ENCODE measurements around the gene RAB11FIP4.

Gene RAB11FIP4

DNA sequence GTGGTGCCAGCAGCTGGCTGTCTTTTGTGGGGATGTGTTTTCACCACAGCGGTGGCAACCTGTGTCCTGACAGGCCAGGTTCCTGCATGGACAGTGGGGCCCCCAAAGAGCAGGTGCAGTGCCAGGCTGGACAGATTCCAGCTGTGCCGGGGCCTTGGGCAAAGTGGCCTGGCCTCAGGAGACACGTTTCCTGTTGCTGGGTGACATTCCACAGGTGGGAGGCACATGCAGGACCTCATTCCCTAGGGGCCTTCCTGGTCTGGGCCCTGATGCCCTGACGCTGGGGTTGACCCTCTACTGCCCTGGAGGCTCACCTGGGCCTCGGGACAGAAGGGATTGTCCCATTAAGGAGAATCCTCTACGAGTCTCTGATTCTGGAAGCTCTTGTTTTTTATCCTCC lies 182.4 kb downstream of the RAB11FIP4 start:
- no peak for DNase-seq

DNA sequence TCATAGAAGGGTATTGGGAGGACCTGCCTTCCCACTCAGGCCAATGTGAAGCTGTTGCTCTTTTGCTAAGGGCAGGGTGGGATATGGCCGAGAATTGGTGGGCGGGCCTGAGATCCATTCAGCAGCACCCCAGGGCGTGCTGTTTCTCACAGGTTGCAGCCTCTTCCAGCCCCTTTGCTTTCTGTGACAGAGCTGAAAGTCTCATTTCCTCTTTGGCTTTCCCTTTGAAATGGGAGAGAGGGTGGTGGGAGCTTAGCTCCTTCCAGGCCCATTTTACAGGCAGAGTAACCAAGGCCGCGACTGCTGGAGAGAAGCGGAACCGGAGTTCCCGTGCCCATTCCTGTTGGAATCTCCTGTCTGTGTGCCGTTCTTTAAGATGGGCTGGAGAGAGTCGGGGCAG lies 183.0 kb downstream of the RAB11FIP4 start:
- DNase-seq = no peak

DNA sequence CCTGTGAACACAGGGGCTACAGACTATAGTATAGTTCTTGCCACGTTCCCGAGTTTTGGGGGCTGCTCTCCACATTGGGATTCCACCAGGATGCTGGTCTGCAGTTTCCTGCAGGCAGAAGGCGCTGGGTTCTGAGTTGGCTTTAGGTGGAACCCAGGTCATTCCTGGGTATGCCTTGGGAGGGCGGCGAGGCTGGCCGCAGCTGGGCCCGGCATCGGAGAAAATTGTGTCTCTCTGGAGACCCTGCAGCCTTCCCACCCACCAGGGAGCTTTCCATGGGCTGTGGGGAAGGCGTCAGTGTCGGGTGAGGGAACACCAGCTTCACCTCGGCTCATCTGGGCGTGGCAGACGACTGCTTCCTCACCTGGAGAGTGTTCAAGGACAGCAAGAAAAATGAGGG lies 183.6 kb downstream of the RAB11FIP4 start:
- DNase-seq = no peak

DNA sequence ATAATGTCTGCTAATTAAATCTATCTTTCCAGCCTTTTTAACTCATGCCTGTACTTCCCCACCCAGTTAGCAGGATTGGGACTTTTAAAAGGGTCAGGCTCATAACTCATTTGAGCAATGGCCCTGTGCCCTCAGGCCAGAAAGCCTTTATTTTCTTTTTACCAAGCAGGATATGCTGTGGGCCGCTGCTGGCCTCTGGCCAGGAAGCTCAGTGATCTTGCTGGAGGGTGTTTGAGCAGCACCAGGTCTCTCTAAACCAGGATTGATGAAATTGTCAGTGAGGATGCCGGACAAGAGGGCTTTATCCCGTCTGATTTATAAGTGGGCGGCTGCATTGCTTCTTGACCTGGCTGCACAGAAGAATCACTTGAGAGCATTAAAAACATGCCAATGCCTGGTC lies 187.8 kb downstream of the RAB11FIP4 start:
- no peak for DNase-seq

DNA sequence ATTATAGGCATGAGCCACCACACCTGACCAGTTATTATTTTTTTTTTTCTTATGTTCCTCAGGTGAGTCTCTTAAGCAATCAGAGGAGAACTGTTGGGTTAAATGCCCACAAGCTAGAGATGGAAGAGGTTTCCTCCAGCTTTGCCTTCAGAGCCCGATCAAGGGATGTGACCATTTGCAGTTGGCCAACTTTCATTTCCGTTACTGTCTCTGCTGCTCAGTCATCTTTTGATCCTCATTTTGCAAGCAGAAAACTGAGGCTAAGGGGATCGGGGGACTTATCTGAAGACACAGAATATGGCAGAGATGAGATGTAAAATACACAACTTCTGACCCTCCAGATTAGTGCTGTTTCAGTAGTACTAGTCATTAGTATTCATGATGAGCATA lies 188.8 kb downstream of the RAB11FIP4 start:
- DNase-seq = no peak

DNA sequence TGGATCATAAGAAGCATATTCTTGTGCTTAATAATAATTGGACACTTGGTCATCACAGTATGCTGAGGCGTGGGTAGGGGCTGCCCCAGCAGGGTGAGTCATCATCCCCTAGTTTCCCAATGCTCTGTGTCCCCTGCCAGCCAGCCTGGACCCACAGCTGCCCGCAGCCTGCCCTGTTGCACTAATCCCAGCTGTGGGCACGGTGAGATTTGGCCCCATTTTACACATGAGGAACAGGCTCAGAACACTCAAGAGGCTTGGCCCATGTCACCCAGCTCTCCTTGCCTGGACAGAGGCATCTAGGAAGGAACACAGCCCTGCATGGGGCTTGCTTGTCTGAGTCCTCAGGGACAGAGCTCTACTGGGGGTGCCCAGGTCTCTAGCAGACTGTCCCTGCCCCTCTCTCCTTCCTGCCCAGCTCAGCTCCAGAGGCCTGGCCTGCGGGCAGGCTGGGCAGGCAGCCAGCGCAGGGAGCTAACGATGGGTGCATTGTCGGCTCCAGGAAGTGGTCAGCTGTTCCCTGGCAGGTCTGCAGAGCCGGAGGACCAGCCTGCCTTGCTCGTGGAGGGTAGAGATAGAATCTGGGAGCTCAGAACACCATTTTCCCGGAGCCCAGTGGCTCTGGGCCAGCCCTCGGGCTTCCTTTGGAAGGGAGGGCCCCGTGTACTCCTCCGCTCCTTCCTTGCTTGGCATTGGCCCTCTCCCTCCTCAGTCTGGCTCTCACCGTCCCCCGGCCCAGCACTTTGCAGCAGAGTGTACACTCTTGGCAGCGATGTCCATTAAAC lies 189.4 kb downstream of the RAB11FIP4 start:
- no peak for DNase-seq

DNA sequence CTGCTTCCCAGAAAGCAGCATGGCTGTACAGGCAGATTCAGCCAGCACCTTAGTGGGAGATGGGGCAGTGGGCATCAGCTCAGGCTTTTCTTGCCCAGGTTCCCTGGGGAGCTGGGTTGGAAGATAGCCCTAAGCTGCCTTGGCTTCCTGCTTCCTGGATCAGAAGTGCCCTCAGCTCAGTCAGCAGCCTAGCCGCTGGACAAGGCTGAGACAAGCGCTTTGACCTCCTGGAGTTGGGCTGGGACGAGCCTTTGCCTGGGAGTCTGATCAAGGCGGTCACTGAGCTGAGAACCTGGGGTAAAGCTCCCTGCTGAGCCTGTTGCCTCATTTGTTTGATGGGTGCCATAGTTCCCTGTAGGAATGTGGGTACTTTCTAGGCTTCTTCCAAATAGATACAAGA lies 190.0 kb downstream of the RAB11FIP4 start:
- DNase-seq = no peak

DNA sequence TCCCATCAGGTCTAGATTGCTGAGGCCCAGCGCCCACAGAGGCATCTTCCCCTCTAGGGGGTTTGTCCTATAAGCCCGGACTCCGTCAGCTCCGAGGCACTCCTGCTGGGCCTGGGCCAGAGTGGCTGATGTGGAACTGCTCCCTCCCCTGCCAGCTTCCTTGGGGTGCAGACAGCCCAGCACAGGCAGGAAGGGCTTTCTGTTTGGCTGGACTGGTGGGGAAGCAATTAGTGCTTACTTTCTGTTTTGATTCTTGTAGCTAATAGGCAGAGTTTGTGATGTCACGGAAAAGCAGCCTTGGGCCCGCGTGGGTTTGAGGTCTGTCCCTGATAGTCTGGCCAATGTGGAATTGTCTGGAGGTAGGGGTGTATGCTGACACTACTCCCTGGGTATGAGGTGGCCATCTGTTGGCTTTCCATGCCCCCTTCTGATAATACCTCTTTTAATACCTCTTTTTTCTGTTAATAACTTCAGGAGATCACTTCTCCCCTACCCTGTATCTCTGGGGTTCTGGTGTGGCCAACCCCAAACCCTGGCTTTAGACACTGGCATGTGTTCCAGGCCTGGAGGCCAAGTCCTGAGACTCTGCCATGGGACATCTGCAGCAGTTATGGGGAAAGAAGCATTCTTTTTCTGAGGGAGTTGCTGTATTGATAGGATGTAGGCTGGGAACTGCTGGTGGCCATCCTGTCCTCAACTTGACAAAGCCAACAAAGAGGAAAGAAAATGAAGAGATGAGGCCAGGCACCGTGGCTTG lies 190.9 kb downstream of the RAB11FIP4 start:
- no peak for DNase-seq

DNA sequence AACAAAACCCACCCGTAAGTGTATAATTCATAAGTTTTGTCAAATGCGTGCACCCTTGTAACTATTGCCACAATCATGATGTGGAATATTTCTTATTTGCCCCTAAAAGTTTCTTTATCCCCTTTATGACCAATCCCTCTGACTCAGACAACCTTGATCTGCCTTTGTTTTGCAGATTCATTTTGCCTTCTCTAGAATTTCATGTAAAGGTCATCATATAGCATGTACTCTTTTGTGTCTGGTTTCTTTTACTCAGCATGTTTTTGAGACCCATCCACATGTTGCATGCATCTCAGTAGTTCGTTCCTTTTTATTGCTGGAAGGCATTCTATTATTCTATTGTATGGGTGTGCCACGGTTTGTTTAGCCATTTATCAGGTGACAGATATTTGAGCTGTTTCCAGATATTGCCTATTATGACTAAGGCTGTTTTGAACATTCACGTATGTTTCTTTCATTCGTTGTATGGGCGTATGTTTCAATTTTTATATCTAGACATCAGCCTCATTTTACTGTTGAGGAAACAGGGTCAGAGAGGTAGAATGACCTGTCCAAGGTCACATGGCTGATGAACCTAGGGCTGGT lies 192.4 kb downstream of the RAB11FIP4 start:
- no peak for DNase-seq

DNA sequence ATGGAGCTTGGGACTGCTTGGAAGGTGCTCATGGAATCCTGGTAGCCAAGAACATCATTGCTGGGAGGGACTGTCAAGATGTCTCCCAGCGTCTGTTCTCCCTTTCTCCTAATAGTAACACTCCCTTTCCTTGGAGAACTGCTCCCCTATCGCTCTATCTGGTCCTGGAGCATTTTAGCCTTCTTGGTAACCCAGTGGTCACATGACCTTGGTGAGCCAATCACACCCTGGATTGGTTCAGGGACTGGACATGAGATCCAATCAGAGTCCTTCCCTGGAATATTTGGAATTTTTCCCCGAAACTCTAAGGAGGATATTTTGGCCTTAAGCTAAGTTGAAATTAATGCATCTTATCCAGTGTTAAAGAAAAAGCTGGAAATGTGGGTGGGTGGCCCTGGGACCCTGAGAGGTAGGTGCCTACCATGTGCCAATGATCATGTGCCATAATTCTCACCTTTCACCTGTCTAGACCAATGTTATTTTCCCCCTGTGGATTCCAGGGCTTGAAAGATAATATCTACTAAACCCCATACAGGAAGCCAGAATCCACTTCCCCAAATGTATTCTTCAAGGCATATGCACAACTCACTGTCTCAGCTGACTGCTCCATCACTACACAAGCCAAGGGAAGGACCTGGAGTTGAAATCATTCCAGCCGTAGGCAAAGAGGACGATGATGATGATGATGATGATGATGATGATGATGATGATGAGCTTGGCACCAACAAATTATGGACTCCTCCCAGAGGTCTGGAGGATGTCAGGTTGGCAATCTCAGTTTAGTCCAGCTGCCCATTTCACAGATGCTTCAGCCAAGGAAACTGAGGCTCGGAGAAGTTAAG lies 193.2 kb downstream of the RAB11FIP4 start:
- DNase-seq = no peak

DNA sequence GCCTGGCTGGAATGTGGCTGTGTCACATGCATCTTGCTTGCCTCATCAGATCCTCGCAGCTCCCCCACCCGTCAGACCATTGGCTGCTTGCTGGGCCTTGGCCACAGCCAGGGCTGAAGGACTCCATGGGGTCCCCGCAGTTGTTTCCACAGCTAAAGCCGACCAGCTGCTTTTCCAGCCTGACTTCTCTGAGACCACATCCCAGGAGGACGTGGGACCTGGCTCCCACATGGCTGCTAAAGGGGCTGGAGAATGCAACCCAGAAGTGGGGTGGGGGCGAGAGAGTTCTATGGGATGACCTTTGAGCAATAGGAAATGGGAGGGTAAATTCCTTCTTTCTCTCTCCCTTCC lies 193.8 kb downstream of the RAB11FIP4 start:
- no peak for DNase-seq

DNA sequence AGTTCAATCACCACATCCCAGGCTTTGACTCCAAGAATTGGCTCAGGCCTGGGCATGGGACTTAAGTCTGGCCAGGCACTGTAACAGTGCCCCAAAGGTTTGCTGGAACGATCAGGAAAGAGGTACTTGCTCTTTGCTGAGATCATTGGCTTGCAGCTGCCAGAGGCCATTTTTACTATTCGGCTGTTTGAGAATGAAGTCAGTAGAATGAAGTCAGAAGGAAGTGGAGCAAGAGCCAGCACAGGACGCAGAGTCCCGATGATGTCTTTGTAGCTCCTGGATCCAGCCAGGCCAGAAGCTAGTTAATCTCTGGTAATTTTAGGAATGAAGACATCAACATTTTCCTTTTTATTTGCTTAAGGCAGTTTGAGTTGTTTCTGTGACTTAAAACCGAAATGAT lies 195.5 kb downstream of the RAB11FIP4 start:
- no peak for DNase-seq

DNA sequence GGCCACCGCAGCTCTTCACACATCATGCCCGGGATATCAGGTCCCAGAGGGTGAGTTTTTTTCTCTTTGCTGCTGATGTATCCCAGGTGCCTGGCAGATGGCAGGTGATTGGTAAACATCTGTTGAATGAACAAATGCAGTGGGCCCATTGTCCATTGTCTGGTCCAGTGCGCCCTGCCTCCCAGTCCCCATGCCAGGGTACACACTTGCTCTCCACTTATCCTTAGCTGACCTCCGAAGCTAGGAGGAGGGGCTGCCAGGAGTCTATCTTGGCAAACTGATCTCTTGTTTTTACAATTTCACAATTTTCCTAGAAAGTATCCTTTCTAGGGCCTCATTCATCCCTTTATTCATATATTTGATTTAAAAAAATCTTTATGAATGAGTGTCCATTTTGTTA lies 196.0 kb downstream of the RAB11FIP4 start:
- no peak for DNase-seq

Data from T-helper 9 cell (primary cell).